Measurements from ENCODE around the gene PLCD3. TPM values are rescaled to one million over a fixed set of nuclear protein-coding genes. Genes with fewer than 3 reads are reported as not detected.

PLCD3 gene
- polyA plus RNA-seq, 1 of the 3 experiments (the other 2 are of a cell fraction): 59.7 TPM

DNA sequence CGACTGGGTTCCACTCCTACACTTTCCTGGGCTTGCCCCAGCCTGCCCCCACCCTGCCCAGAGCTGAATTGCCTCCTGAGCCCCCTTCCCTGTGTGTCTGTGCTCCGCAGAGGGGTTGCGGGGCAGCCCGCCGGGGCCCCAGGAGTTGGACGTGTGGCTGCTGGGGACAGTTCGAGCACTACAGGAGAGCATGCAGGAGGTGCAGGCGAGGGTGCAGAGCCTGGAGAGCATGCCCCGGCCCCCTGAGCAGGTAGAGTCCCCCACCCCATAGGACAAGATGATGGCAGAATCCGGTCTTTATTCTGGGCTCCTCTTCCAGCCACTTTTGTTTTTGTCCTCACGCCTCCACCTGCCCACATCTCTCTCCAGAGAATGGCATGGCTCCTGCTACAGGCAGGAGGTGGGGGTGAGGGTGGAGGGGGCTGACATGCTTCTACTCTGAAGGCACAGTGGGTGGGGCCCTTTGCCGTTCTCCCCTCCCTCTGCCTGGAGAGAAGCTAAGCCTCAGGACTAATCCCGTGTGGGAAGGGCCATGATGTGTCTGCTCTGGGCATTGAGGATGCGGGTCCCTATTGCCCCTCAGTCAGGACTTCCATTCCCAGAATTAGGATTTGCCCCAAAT lies 6.7 kb upstream of the PLCD3 start:
- Histone ChIP-seq H3K27me3 (ENCODE audit: insufficient read depth) (no peaks in the 10 kb centered on the region), H3K79me2 (ENCODE audit: insufficient read depth) (no peaks in the 10 kb centered on the region), H2AFZ (ENCODE audit: low read depth) (no peak overlapping the region), H3K4me1 (ENCODE audit: control insufficient read depth in 1 of 2, insufficient read depth in 2 of 2, low read depth in 1 of 2, low read length in 1 of 2) (peaks cover 0 to 12% of the 10 kb centered on the region in 2 experiments; a peak in 1 of 4 replicates), H3K9me3 (no peaks in the 10 kb centered on the region), H3K36me3 (replicated peaks in 1 of 2; ENCODE audit: control insufficient read depth in 1 of 2, insufficient read depth in 2 of 2, low read length in 1 of 2) (peaks cover 0 to 3% of the 10 kb centered on the region in 2 experiments), H3K9me2 (no peaks in the 10 kb centered on the region), H3F3A (replicated peaks; ENCODE audit: insufficient read depth) (no peaks in the 10 kb centered on the region), H3K4me3 (ENCODE audit: low read depth in 2 of 2, low read length in 1 of 2) (no peak overlapping the region), H4K20me1 (ENCODE audit: insufficient read depth) (no peaks in the 10 kb centered on the region), H3K4me2 (no peak overlapping the region), H3K27ac (ENCODE audit: low read depth in 2 of 2, low read length in 1 of 2) (no peak overlapping the region), H3K9ac (no peak overlapping the region)
- DNase-seq: no peak
- TF ChIP-seq EP300 (IDR thresholded peaks at IDR 0.05; ENCODE audit: borderline replicate concordance in 1 of 2, low read depth in 1 of 2, low read length in 1 of 2) (no peak), EZH2phosphoT487 (IDR thresholded peaks at IDR 0.05; ENCODE audit: borderline replicate concordance, low read depth) (no peak), NRF1 (IDR thresholded peaks at IDR 0.05; ENCODE audit: low read depth, low read length) (no peak), GATA2 (CRISPR knock-in tag; IDR thresholded peaks at IDR 0.05) (no peak), YY1 (IDR thresholded peaks at IDR 0.05; ENCODE audit: low read depth) (no peak), RAD21 (IDR thresholded peaks at IDR 0.05; ENCODE audit: low read length) (no peak), ELF1 (IDR thresholded peaks at IDR 0.05) (no peak), POLR2AphosphoS5 (IDR thresholded peaks at IDR 0.05; ENCODE audit: low read depth, low read length) (no peak), PBX3 (IDR thresholded peaks at IDR 0.05) (no peak), TCF12 (IDR thresholded peaks at IDR 0.05) (no peak), SIN3A (IDR thresholded peaks at IDR 0.05; ENCODE audit: borderline replicate concordance, low read depth, low read length) (no peak), FOXM1 (IDR thresholded peaks at IDR 0.05; ENCODE audit: low read depth) (no peak), NFIC (IDR thresholded peaks at IDR 0.05; ENCODE audit: borderline replicate concordance) (no peak), FOXJ3 (CRISPR knock-in tag; IDR thresholded peaks at IDR 0.05) (no peak), TAF1 (IDR thresholded peaks at IDR 0.05; ENCODE audit: borderline replicate concordance, low read depth, low read length) (no peak)
- TF ChIP-seq, protein P1, sequence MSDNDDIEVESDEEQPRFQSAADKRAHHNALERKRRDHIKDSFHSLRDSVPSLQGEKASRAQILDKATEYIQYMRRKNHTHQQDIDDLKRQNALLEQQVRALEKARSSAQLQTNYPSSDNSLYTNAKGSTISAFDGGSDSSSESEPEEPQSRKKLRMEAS (IDR thresholded peaks at IDR 0.05; ENCODE audit: low read depth): no peak
- ChIA-PET CTCF (interaction anchor here (2.1 to 4.3 kb wide), 2 partner anchors 10 to 59 kb away, joined by 8 to 16 read pairs; no protein-coding TSS in a partner anchor), POLR2A (interaction anchor here (5.4 kb wide), 1 partner anchor 10 kb away, joined by 47 read pairs; the partner anchor contains the start of gene HEXIM1)
- 86% methylated on average over 14 of the region's 14 CpGs for WGBS (ENCODE audit: low lambda C conversion rate)

GRCh38 chr17:45137561-45138305 lies 5.4 kb upstream of the PLCD3 start:
- Histone ChIP-seq H4K20me1 (ENCODE audit: insufficient read depth) (no peaks in the 10 kb centered on the region), H3K9ac (no peak overlapping the region), H3K4me2 (no peak overlapping the region), H3K9me2 (no peaks in the 10 kb centered on the region), H3K4me1 (ENCODE audit: control insufficient read depth in 1 of 2, insufficient read depth in 2 of 2, low read depth in 1 of 2, low read length in 1 of 2) (peaks cover 0 to 16% of the 10 kb centered on the region in 2 experiments; a peak in 1 of 4 replicates), H3K36me3 (replicated peaks in 1 of 2; ENCODE audit: control insufficient read depth in 1 of 2, insufficient read depth in 2 of 2, low read length in 1 of 2) (peaks cover 0 to 3% of the 10 kb centered on the region in 2 experiments), H3K79me2 (ENCODE audit: insufficient read depth) (no peaks in the 10 kb centered on the region), H3K9me3 (no peaks in the 10 kb centered on the region), H3F3A (replicated peaks; ENCODE audit: insufficient read depth) (peaks cover 4% of the 10 kb centered on the region), H2AFZ (ENCODE audit: low read depth) (no peak overlapping the region), H3K27ac (ENCODE audit: low read depth in 2 of 2, low read length in 1 of 2) (no peak overlapping the region), H3K4me3 (ENCODE audit: low read depth in 2 of 2, low read length in 1 of 2) (no peak overlapping the region), H3K27me3 (ENCODE audit: insufficient read depth) (no peaks in the 10 kb centered on the region)
- POLR2A ChIA-PET: interaction anchor here (5.4 kb wide), 1 partner anchor 11 kb away, joined by 47 read pairs; the partner anchor contains the start of gene HEXIM1
- 86% methylated on average over 10 of the region's 11 CpGs for WGBS (ENCODE audit: low lambda C conversion rate)
- no peak for DNase-seq
- CTCF ChIA-PET: interaction anchor here (0.6 to 1.4 kb wide), 2 partner anchors 10 to 60 kb away, joined by 4 to 7 read pairs; partner anchors contain the start of gene HEXIM1
- TF ChIP-seq NFIC (IDR thresholded peaks at IDR 0.05; ENCODE audit: borderline replicate concordance): no peak
